HepG2 (cell line): Measurements from ENCODE around the gene ZFP36L2. TPM values are rescaled to one million over a fixed set of nuclear protein-coding genes. Genes with fewer than 3 reads are reported as not detected.

Source experiments
- ARHGAP35 ChIP-seq: sonication (generic); formaldehyde crosslinking; IDR thresholded peaks from 2 replicates; pipeline ENCODE4 v1.9.0; 2022; ENCODE audit warnings: mild to moderate bottlenecking, inconsistent platforms, moderate library complexity, missing genetic modification reagents, borderline replicate concordance
- ATF1 ChIP-seq: IDR thresholded peaks from 2 replicates; pipeline ENCODE4 v1.6.1; 2016; ENCODE audit warnings: mild to moderate bottlenecking, control low read depth
- DBP ChIP-seq: sonication (generic); formaldehyde crosslinking; IDR thresholded peaks from 2 replicates; pipeline ENCODE4 v1.4.0; 2020; ENCODE audit warnings: missing genetic modification reagents; ENCODE audit errors: not compliant biosample characterization
- GFI1 ChIP-seq: sonication (generic); formaldehyde crosslinking; IDR thresholded peaks from 2 replicates; pipeline ENCODE4 v1.5.0; 2020; ENCODE audit warnings: missing genetic modification reagents, mild to moderate bottlenecking, borderline replicate concordance
- GZF1 ChIP-seq: sonication (generic); formaldehyde crosslinking; IDR thresholded peaks from 2 replicates; pipeline ENCODE4 v1.5.1; 2020; ENCODE audit warnings: mild to moderate bottlenecking, missing genetic modification reagents
- HMGA1 ChIP-seq: sonication (generic); formaldehyde crosslinking; conservative IDR thresholded peaks from 2 replicates; pipeline ENCODE4 v1.4.0; 2020; ENCODE audit warnings: missing genetic modification reagents
- HNRNPLL ChIP-seq: fragments of 200-400 bp; formaldehyde crosslinking; IDR thresholded peaks from 2 replicates; pipeline ENCODE4 v1.6.1; 2017; ENCODE audit warnings: mild to moderate bottlenecking, low read depth, low read length; ENCODE audit not compliant: poor library complexity, severe bottlenecking
- NFAT5 ChIP-seq: sonication (generic); formaldehyde crosslinking; IDR thresholded peaks from 2 replicates; pipeline ENCODE4 v1.4.0; 2020; ENCODE audit warnings: missing genetic modification reagents
- NFIC ChIP-seq: IDR thresholded peaks from 2 replicates; pipeline ENCODE4 v1.6.1; 2012; ENCODE audit warnings: mild to moderate bottlenecking, low read length, inconsistent platforms
- RERE ChIP-seq: IDR thresholded peaks from 2 replicates; pipeline ENCODE4 v1.6.1; 2016; ENCODE audit warnings: low read depth, missing genetic modification reagents, missing compliant biosample characterization
- SNAPC5 ChIP-seq: sonication (generic); formaldehyde crosslinking; IDR thresholded peaks from 2 replicates; pipeline ENCODE4 v1.8.1; 2023; ENCODE audit warnings: mild to moderate bottlenecking, missing genetic modification reagents, borderline replicate concordance
- SNRNP70 ChIP-seq: fragments of 200-400 bp; formaldehyde crosslinking; IDR thresholded peaks from 2 replicates; pipeline ENCODE4 v1.6.1; 2017; ENCODE audit warnings: mild to moderate bottlenecking, low read depth, low read length, moderate library complexity
- TBL1XR1 ChIP-seq: fragments of 150-350 bp; IDR thresholded peaks from 2 replicates; pipeline ENCODE4 v1.6.1; 2014; ENCODE audit warnings: borderline replicate concordance, low read length; ENCODE audit not compliant: partially characterized antibody
- ZNF496 ChIP-seq: sonication (generic); formaldehyde crosslinking; IDR thresholded peaks from 2 replicates; pipeline ENCODE4 v1.8.1; 2023; ENCODE audit warnings: mild to moderate bottlenecking, moderate library complexity, missing genetic modification reagents; ENCODE audit not compliant: insufficient replicate concordance
- ZNF7 ChIP-seq: IDR thresholded peaks from 2 replicates; pipeline ENCODE4 v1.6.1; 2016; ENCODE audit warnings: missing biosample characterization, missing genetic modification reagents
- ZSCAN22 ChIP-seq: sonication (generic); formaldehyde crosslinking; IDR thresholded peaks from 2 replicates; pipeline ENCODE4 v1.4.0; 2020; ENCODE audit warnings: mild to moderate bottlenecking, missing genetic modification reagents
- polyA plus RNA-seq, 8 experiments: library from polyadenylated mRNA; depleted of rRNA in 3 of 8; stranded (reverse) in 7 of 8; unstranded in 1 of 8; fragments of >200 nt; fragmentation: Illumina TruSeq in 4 of 8; extraction: Trizol in 4 of 8; gene quantifications; 2 replicates each; pipeline versions ENCODE4 v1.2.1 to v1.2.3, GENCODE V29; 2011 to 2016; ENCODE audit warnings: low read depth in 4 of 8, missing spikeins in 1 of 8, mixed read lengths in 1 of 8; ENCODE audit not compliant: insufficient read depth in 1 of 8
- total RNA-seq, 5 experiments: library from RNA; depleted of rRNA; stranded (reverse); fragments of >200 nt; fragmentation: Illumina TruSeq; extraction: Trizol; gene quantifications; 2 replicates each; pipeline ENCODE4 v1.2.3, GENCODE V29; 2016; ENCODE audit warnings: low read depth in 1 of 5

ZFP36L2 gene
- total and polyA plus RNA-seq, 2 of the 13 experiments (the other 11 are each of a cell fraction or from before 2014, with no cell fraction given): 11.2 to 21.8 TPM

GRCh38 chr2:43225093-43225787 is 1.2 kb downstream of the ZFP36L2 start (continued):
- TF ChIP-seq NFAT5 (CRISPR knock-in tag): peak; percentile 18; the same call in 1 of the 2 replicates
- no peak for TF ChIP-seq ZNF7 (CRISPR knock-in tag)
- TF ChIP-seq SNRNP70: no peak
- no peak for TF ChIP-seq NFIC
- TF ChIP-seq ATF1 (CRISPR knock-in tag): no peak
- TF ChIP-seq GZF1: no peak
- TF ChIP-seq ZSCAN22: no peak
- no peak for TF ChIP-seq DBP (CRISPR knock-in tag)
- TF ChIP-seq HMGA1 (CRISPR knock-in tag): no peak
- TF ChIP-seq TBL1XR1: no peak
- no peak for TF ChIP-seq RERE (CRISPR knock-in tag)
- TF ChIP-seq SNAPC5 (CRISPR knock-in tag): no peak; the same call in 1 of the 2 replicates
- no peak for TF ChIP-seq ZNF496 (CRISPR knock-in tag)
- no peak for TF ChIP-seq ARHGAP35 (CRISPR knock-in tag)
- TF ChIP-seq HNRNPLL: peak; percentile 53
- peak; percentile 78 for TF ChIP-seq GFI1 (CRISPR knock-in tag)
